Measurements from ENCODE around the gene NPFFR1. TPM values are rescaled to one million over a fixed set of nuclear protein-coding genes. Genes with fewer than 3 reads are reported as not detected.

NPFFR1 gene
- total RNA-seq, 2 donors from 2014 or later: 0.14 TPM; not detected in 1

DNA sequence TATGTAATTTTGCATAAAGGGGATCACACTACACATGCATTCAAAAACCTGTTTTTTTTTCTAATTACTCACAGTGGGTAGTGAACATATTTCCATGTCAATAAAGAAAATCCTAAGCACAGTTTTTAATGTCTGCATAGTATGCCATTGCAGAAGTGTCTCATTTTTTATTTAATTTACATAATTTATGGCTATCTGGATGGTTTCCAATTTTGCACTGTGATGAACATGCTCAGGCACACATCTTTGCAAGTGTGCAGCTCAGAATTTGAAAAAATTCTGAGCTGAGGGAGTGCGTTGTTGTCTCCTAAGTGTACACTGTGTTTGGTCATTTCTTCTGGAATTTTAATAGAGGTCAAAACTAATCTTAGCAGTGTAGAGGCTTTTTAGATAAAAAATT, 2.2 kb downstream of the NPFFR1 start:
- no peak for ATAC-seq (ENCODE audit: insufficient number of reproducible peaks, low FRiP score, low read depth)
- no peaks in the 10 kb centered on the region for H3K36me3 ChIP-seq
- H3K27me3 ChIP-seq (replicated peaks; ENCODE audit: insufficient read depth): peaks cover 11% of the 10 kb centered on the region
- DNase-seq (ENCODE audit: low spot score): no peak
- H3K4me3 ChIP-seq: no peak overlapping the region
- TF ChIP-seq, protein P1, sequence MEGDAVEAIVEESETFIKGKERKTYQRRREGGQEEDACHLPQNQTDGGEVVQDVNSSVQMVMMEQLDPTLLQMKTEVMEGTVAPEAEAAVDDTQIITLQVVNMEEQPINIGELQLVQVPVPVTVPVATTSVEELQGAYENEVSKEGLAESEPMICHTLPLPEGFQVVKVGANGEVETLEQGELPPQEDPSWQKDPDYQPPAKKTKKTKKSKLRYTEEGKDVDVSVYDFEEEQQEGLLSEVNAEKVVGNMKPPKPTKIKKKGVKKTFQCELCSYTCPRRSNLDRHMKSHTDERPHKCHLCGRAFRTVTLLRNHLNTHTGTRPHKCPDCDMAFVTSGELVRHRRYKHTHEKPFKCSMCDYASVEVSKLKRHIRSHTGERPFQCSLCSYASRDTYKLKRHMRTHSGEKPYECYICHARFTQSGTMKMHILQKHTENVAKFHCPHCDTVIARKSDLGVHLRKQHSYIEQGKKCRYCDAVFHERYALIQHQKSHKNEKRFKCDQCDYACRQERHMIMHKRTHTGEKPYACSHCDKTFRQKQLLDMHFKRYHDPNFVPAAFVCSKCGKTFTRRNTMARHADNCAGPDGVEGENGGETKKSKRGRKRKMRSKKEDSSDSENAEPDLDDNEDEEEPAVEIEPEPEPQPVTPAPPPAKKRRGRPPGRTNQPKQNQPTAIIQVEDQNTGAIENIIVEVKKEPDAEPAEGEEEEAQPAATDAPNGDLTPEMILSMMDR (IDR thresholded peaks at IDR 0.05): no peak
- peaks cover 3 to 9% of the 10 kb centered on the region in 2 donors for H3K4me1 ChIP-seq (ENCODE audit: control insufficient read depth in 1 of 2, low read depth in 2 of 2)
- H3K9me3 ChIP-seq: no peaks in the 10 kb centered on the region
- H3K27ac ChIP-seq: no peak overlapping the region

DNA sequence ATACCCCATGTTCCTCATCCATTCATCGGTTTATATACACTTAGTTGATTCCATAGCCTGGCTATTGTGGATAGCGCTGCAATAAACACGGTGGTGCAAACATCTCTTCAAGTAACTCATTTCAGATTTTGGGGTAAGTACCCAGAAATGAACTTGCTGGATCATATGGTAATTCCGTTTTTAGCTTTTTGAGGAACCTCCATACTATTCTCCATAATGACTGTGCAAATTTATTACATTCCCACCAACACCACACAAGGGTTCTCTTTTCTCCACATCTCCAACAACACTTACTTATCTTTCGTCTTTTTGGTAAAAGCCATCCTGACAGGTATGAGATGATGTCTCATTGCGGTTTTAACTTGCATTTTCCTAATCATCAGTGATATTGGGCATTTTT, 3.7 kb downstream of the NPFFR1 start:
- Histone ChIP-seq H3K27me3 (replicated peaks; ENCODE audit: insufficient read depth) (peaks cover 11% of the 10 kb centered on the region), H3K4me1 (ENCODE audit: control insufficient read depth in 1 of 2, low read depth in 2 of 2) (peaks cover 3 to 9% of the 10 kb centered on the region in 2 donors), H3K36me3 (no peaks in the 10 kb centered on the region), H3K27ac (no peak overlapping the region), H3K4me3 (no peak overlapping the region), H3K9me3 (no peaks in the 10 kb centered on the region)
- DNase-seq (ENCODE audit: low spot score) (no peak), ATAC-seq (ENCODE audit: insufficient number of reproducible peaks, low FRiP score, low read depth) (no peak)
- TF ChIP-seq, protein P1 (IDR thresholded peaks at IDR 0.05): no peak

DNA sequence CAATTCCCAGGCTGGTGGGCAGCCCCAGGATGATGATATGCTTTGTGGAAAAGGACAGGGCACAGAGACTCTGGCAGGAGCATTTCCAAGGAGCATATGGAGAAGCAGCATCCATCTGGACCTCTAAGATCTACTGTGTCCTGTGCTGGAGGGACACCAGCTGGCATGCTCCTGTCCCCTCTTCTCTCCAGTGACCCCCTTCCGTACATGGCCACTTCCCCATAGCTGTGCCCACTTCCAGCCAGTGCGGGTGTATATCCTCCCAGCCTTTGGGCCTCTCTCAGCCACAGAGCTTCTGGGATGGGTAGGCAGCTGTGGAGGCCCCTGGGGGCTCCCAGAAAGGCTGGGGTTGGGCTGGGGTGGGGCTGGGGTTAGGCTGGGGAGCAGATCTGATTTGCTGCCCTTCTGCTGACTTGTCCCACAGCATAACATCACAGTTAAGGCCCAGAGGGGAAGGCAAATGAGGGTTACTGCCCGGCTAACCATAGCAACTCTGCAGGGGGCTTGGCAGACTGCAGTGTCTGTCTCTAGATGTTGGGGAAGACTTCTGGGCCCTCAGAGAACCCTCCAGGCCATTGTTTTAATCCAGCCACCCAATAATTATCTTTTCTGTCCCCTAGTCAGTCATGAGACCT, 6.3 kb downstream of the NPFFR1 start:
- TF ChIP-seq, protein P1 (IDR thresholded peaks at IDR 0.05): no peak
- no peaks in the 10 kb centered on the region for H3K27me3 ChIP-seq (replicated peaks; ENCODE audit: insufficient read depth)
- no peaks in the 10 kb centered on the region for H3K9me3 ChIP-seq
- ATAC-seq (ENCODE audit: insufficient number of reproducible peaks, low FRiP score, low read depth) (no peak), DNase-seq (ENCODE audit: low spot score) (no peak)
- H3K27ac ChIP-seq: no peak overlapping the region
- H3K4me1 ChIP-seq (ENCODE audit: control insufficient read depth in 1 of 2, low read depth in 2 of 2): no peaks in the 10 kb centered on the region
- H3K36me3 ChIP-seq: no peaks in the 10 kb centered on the region
- H3K4me3 ChIP-seq: no peak overlapping the region

DNA sequence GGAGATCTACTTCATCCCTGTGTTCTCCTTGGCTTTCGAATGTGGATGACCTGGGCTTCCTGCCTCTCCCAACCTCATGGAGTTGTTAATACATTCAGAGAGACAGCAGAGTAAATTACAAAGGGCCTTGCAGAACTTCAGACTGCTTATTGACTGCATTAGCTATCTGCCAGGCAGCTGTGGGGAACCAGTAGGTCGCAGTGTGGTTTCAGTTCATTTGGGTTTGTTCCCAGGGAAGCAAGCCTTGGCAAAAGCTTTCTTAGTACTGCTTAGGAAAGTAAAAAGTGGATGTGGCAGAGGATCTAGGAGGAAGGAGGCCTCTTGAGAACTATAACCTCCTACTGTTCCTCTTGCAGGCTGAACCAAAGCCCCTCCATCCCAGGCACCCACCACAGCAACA, 9.2 kb downstream of the NPFFR1 start:
- H3K4me3 ChIP-seq: no peak overlapping the region
- H3K9me3 ChIP-seq: no peaks in the 10 kb centered on the region
- TF ChIP-seq, protein P1 (IDR thresholded peaks at IDR 0.05): no peak
- no peaks in the 10 kb centered on the region for H3K36me3 ChIP-seq
- H3K27me3 ChIP-seq (replicated peaks; ENCODE audit: insufficient read depth): no peaks in the 10 kb centered on the region
- no peak for ATAC-seq (ENCODE audit: insufficient number of reproducible peaks, low FRiP score, low read depth)
- no peak for DNase-seq (ENCODE audit: low spot score)
- no peaks in the 10 kb centered on the region for H3K4me1 ChIP-seq (ENCODE audit: control insufficient read depth in 1 of 2, low read depth in 2 of 2)
- H3K27ac ChIP-seq: no peak overlapping the region

DNA sequence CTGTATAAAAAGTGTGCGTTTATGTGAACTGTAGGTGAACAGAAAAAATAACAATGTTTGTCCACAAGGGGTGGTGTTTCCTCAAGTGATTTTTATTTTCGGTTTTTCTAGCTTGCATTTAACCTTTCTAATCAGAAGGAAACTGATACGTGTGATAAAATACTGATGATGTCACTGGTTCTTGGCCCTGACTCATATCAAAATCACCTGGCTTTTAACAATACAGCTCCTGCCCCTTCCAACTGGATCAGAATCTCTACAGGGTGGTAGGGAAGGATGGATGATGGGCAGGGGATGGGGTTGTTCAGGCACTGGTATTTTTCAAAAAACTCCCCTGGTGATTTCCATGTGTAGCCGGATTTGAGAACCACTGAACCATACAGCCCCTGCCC, 10.9 kb downstream of the NPFFR1 start:
- TF ChIP-seq, protein P1 (IDR thresholded peaks at IDR 0.05): peak; percentile 45
- no peak overlapping the region for H3K4me3 ChIP-seq
- ATAC-seq (ENCODE audit: insufficient number of reproducible peaks, low FRiP score, low read depth) (no peak), DNase-seq (ENCODE audit: low spot score) (no peak)
- no peaks in the 10 kb centered on the region for H3K4me1 ChIP-seq (ENCODE audit: control insufficient read depth in 1 of 2, low read depth in 2 of 2)
- H3K36me3 ChIP-seq: no peaks in the 10 kb centered on the region
- no peaks in the 10 kb centered on the region for H3K9me3 ChIP-seq
- H3K27me3 ChIP-seq (replicated peaks; ENCODE audit: insufficient read depth): no peaks in the 10 kb centered on the region
- no peak overlapping the region for H3K27ac ChIP-seq

All from thoracic aorta (tissue), 2 donors.